ENCODE data around the gene SIGLEC11. TPM values are rescaled to one million over a fixed set of nuclear protein-coding genes. Genes with fewer than 3 reads are reported as not detected.

The SIGLEC11 gene
- total RNA-seq, 1 donor from 2014 or later, result 0.55 TPM

GRCh38 chr19:49910179-49910578 lies 50.8 kb downstream of the SIGLEC11 start:
- Histone ChIP-seq H3K4me1 (peaks cover 9% of the 10 kb centered on the region), H3K27me3 (ENCODE audit: low read depth) (no peaks in the 10 kb centered on the region), H3K9me3 (replicated peaks) (no peaks in the 10 kb centered on the region), H3K27ac (replicated peaks) (no peak overlapping the region), H3K4me3 (no peak overlapping the region), H3K36me3 (peaks cover 51% of the 10 kb centered on the region)
- no peak for DNase-seq
- no peak for TF ChIP-seq CTCF (IDR thresholded peaks at IDR 0.05; ENCODE audit: borderline replicate concordance)
- intact Hi-C loops (cut with micrococcal nuclease), result no loop called here

- TF ChIP-seq CTCF (IDR thresholded peaks at IDR 0.05; ENCODE audit: borderline replicate concordance), result no peak
- H3K36me3 ChIP-seq, result peaks cover 39% of the 10 kb centered on the region
- H3K4me3 ChIP-seq, result no peak overlapping the region
- no peaks in the 10 kb centered on the region for H3K9me3 ChIP-seq (replicated peaks)
- no peak for DNase-seq
- H3K27ac ChIP-seq (replicated peaks), result no peak overlapping the region
- H3K27me3 ChIP-seq (ENCODE audit: low read depth), result no peaks in the 10 kb centered on the region
- H3K4me1 ChIP-seq, result peaks cover 9% of the 10 kb centered on the region
- intact Hi-C loops (cut with micrococcal nuclease), result no loop called here
Observed at GRCh38 chr19:49908480-49909420, 52.2 kb downstream of the SIGLEC11 start.

GRCh38 chr19:49907745-49908446 lies 53.1 kb downstream of the SIGLEC11 start:
- Histone ChIP-seq H3K9me3 (replicated peaks) (no peaks in the 10 kb centered on the region), H3K27ac (replicated peaks) (no peak overlapping the region), H3K4me1 (peaks cover 9% of the 10 kb centered on the region), H3K4me3 (no peak overlapping the region), H3K36me3 (peaks cover 32% of the 10 kb centered on the region), H3K27me3 (ENCODE audit: low read depth) (no peaks in the 10 kb centered on the region)
- no peak for DNase-seq
- intact Hi-C loops (cut with micrococcal nuclease), result no loop called here
- no peak for TF ChIP-seq CTCF (IDR thresholded peaks at IDR 0.05; ENCODE audit: borderline replicate concordance)

GRCh38 chr19:49906879-49907564 lies 54.0 kb downstream of the SIGLEC11 start:
- TF ChIP-seq CTCF (IDR thresholded peaks at IDR 0.05; ENCODE audit: borderline replicate concordance), result no peak
- no peaks in the 10 kb centered on the region for H3K9me3 ChIP-seq (replicated peaks)
- intact Hi-C loops (cut with micrococcal nuclease), result no loop called here
- H3K4me1 ChIP-seq, result peaks cover 9% of the 10 kb centered on the region
- no peak for DNase-seq
- peaks cover 31% of the 10 kb centered on the region for H3K36me3 ChIP-seq
- H3K27me3 ChIP-seq (ENCODE audit: low read depth), result no peaks in the 10 kb centered on the region
- H3K4me3 ChIP-seq, result no peak overlapping the region
- H3K27ac ChIP-seq (replicated peaks), result no peak overlapping the region

- no peaks in the 10 kb centered on the region for H3K9me3 ChIP-seq (replicated peaks)
Observed at GRCh38 chr19:49904136-49904535, 56.8 kb downstream of the SIGLEC11 start.

More at GRCh38 chr19:49904136-49904535, 56.8 kb downstream of the SIGLEC11 start:
- Histone ChIP-seq H3K27me3 (ENCODE audit: low read depth) (no peaks in the 10 kb centered on the region), H3K4me3 (no peak overlapping the region), H3K36me3 (peaks cover 24% of the 10 kb centered on the region), H3K27ac (replicated peaks) (no peak overlapping the region), H3K4me1 (no peaks in the 10 kb centered on the region)
- no peak for TF ChIP-seq CTCF (IDR thresholded peaks at IDR 0.05; ENCODE audit: borderline replicate concordance)
- intact Hi-C loops (cut with micrococcal nuclease), result no loop called here
- DNase-seq, result no peak

All from left ventricle myocardium inferior (tissue), 1 donor.